ENCODE data around the gene FHOD3.

GRCh38 chr18:36454848-36455458 lies 157.4 kb downstream of the FHOD3 start:
- TF ChIP-seq TAF1 (IDR thresholded peaks at IDR 0.05; ENCODE audit: borderline replicate concordance, low read depth, low read length) (no peak), POLR2A (IDR thresholded peaks at IDR 0.05; ENCODE audit: low read depth, low read length) (no peak)

All from GM12892 (cell line).